Adrenal gland (tissue), 12 donors: Measurements from ENCODE around the gene PTPRN. TPM values are rescaled to one million over a fixed set of nuclear protein-coding genes. Genes with fewer than 3 reads are reported as not detected.

Experiments used
- DNase-seq, 7 donors: peaks; one replicate each; pipeline ENCODE4 v3.0.0-alpha.2; 2019 to 2020
- H3K27ac ChIP-seq, 5 donors: fragments of 200-600 bp; sonication (generic) in 4 of 5; 1 replicate in 3 of 5; 2 replicates in 2 of 5; pipeline versions ENCODE4 v1.5.1 to v1.8.0; 2016 to 2020; ENCODE audit warnings: mild to moderate bottlenecking in 1 of 5
- H3K27me3 ChIP-seq: fragments of 200-600 bp; 2 replicates; pipeline ENCODE4 v1.8.0; 2021
- H3K36me3 ChIP-seq, 2 donors: fragments of 200-600 bp; replicated peaks in 1 of 2; 1 replicate in 1 of 2; 2 replicates in 1 of 2; pipeline versions ENCODE4 v1.5.1 to v1.8.0; 2018 to 2022
- H3K4me1 ChIP-seq, 2 donors: fragments of 200-600 bp; replicated peaks in 1 of 2; 1 replicate in 1 of 2; 2 replicates in 1 of 2; pipeline versions ENCODE4 v1.5.1 to v1.8.0; 2018 to 2021
- H3K4me3 ChIP-seq, 4 donors: fragments of 200-600 bp; sonication (generic) in 3 of 4; one replicate each; pipeline ENCODE4 v1.5.1; 2016 to 2018
- H3K9me3 ChIP-seq, 3 donors: fragments of 200-600 bp; sonication (generic) in 1 of 3; replicated peaks in 1 of 3; 1 replicate in 2 of 3; 2 replicates in 1 of 3; pipeline versions ENCODE4 v1.5.1 to v1.8.0; 2016 to 2021
- CTCF ChIP-seq, 6 experiments: fragments of 450-650 bp in 4 of 6; fragments of 200-600 bp in 2 of 6; sonication (generic) in 1 of 6; IDR thresholded peaks; 1 replicate in 5 of 6; 2 replicates in 1 of 6; pipeline versions ENCODE4 v1.5.1 to v1.8.0; 2016 to 2021; ENCODE audit warnings: antibody characterized with exemption in 6 of 6, mild to moderate bottlenecking in 2 of 6, moderate library complexity in 1 of 6
- POLR2A ChIP-seq, 2 donors: fragments of 450-650 bp; IDR thresholded peaks; one replicate each; pipeline ENCODE4 v1.6.1; 2017; ENCODE audit warnings: antibody characterized with exemption in 2 of 2, mild to moderate bottlenecking in 2 of 2, moderate library complexity in 1 of 2
- WGBS, 4 donors: extraction: QIAGEN DNeasy Blood & Tissue Kit in 2 of 4; methylation state at CpG; one replicate each; pipeline versions ENCODE4 v1.1.5 to v1.1.7; 2013 to 2017; 5-methylcytosine and 5-hydroxymethylcytosine counted together
- intact Hi-C, 2 donors: fragments of 100-400 bp; cut with DNase I; formaldehyde crosslinking; loops; one replicate each; pipeline versions ENCODE4 v1.14.1 to v1.15.0; 2022 to 2023
- polyA plus RNA-seq, 3 donors: library from polyadenylated mRNA; stranded (reverse); fragments of 200-250 nt in 2 of 3; fragments of 350-450 nt in 1 of 3; fragmentation: Illumina TruSeq in 1 of 3; extraction: RNeasy Lipid Tissue Mini Kit (QIAGEN cat#74804) in 1 of 3; gene quantifications; one replicate each; pipeline ENCODE4 v1.2.3, GENCODE V29; 2013 to 2014
- total RNA-seq, 9 donors: library from RNA; depleted of rRNA in 4 of 9; stranded (reverse); fragments of >200 nt in 4 of 9; fragments of 120-200 nt in 1 of 9; fragmentation: NEBNext Ultra II Directional in 1 of 9; extraction: Animal tissue kit (Norgen Biotek cat#: 25700) in 1 of 9; gene quantifications; one replicate each; pipeline versions ENCODE4 v1.1.0 to v1.2.4, GENCODE V29; 2013 to 2023
- donor health status: healthy with polysubstance abuse.
- donor health status: Bipolar disorder and iron deficiency.
- donor health status: DM: yes; HTN: yes; CAD: no.
- donor health status: DM: no; HTN: no; CAD: no.
- donor health status: DM: no; HTN: no; CAD: no.
- donor health status: DM: yes; HTN: yes; CAD: no.

The PTPRN gene
- total and polyA plus RNA-seq, 12 donors, result 0.39 to 106 (median 9.0) TPM; not detected in 1

- Histone ChIP-seq H3K27me3 (peaks cover 4% of the 10 kb centered on the region), H3K4me3 (no peak overlapping the region), H3K27ac (no peak overlapping the region), H3K36me3 (no peaks in the 10 kb centered on the region), H3K4me1 (no peaks in the 10 kb centered on the region), H3K9me3 (no peaks in the 10 kb centered on the region)
- WGBS, 4 donors, result 78 to 92% (median 84%) methylated on average over 4 to 5 of the region's 5 CpGs
- no peak for DNase-seq
- intact Hi-C loops, result no loop called here
- TF ChIP-seq POLR2A (IDR thresholded peaks at IDR 0.05) (no peak), CTCF (IDR thresholded peaks at IDR 0.05) (no peak)
Measured at GRCh38 chr2:219353129-219353528, 43.9 kb upstream of the PTPRN start.

- WGBS, 4 donors, result 0 to 22% (median 9%) methylated on average over 5 of the region's 5 CpGs
- no peaks in the 10 kb centered on the region for H3K9me3 ChIP-seq
- H3K4me3 ChIP-seq, result no peak overlapping the region
- H3K27ac ChIP-seq, result no peak overlapping the region
- peak; percentile 44 to 89 (median 52) for DNase-seq
- no peaks in the 10 kb centered on the region for H3K27me3 ChIP-seq
- H3K36me3 ChIP-seq, result no peaks in the 10 kb centered on the region
- H3K4me1 ChIP-seq, result no peaks in the 10 kb centered on the region
- intact Hi-C loops, result no loop called here
- TF ChIP-seq POLR2A (IDR thresholded peaks at IDR 0.05) (no peak), CTCF (IDR thresholded peaks at IDR 0.05) (peak; percentile 27 to 70 (median 54))
Measured at GRCh38 chr2:219352448-219353023, 43.3 kb upstream of the PTPRN start.

GRCh38 chr2:219350710-219351221 is 41.6 kb upstream of the PTPRN start:
- no peaks in the 10 kb centered on the region for H3K27me3 ChIP-seq

GRCh38 chr2:219350215-219350614 is 41.0 kb upstream of the PTPRN start:
- intact Hi-C loops, result no loop called here
- no peak for TF ChIP-seq POLR2A (IDR thresholded peaks at IDR 0.05)
- no peak for TF ChIP-seq CTCF (IDR thresholded peaks at IDR 0.05)
- H3K27ac ChIP-seq, result no peak overlapping the region
- no peaks in the 10 kb centered on the region for H3K36me3 ChIP-seq
- WGBS, 4 donors, result 42 to 79% (median 68%) methylated on average over 3 of the region's 3 CpGs
- no peak for DNase-seq
- H3K4me1 ChIP-seq, result peaks cover 0 to under 1% of the 10 kb centered on the region in 2 donors
- no peak overlapping the region for H3K4me3 ChIP-seq
- H3K9me3 ChIP-seq, result no peaks in the 10 kb centered on the region
- H3K27me3 ChIP-seq, result no peaks in the 10 kb centered on the region

More at GRCh38 chr2:219350710-219351221, 41.6 kb upstream of the PTPRN start:
- Histone ChIP-seq H3K4me3 (no peak overlapping the region), H3K27ac (no peak overlapping the region), H3K4me1 (no peaks in the 10 kb centered on the region), H3K9me3 (no peaks in the 10 kb centered on the region), H3K36me3 (no peaks in the 10 kb centered on the region)
- 39 to 50% (median 45%) methylated on average over 3 to 4 of the region's 4 CpGs for WGBS, 4 donors
- intact Hi-C loops, result no loop called here
- no peak for DNase-seq
- TF ChIP-seq CTCF (IDR thresholded peaks at IDR 0.05) (no peak), POLR2A (IDR thresholded peaks at IDR 0.05) (no peak)
